ENCODE measurements around the gene CADM1. TPM values are rescaled to one million over a fixed set of nuclear protein-coding genes. Genes with fewer than 3 reads are reported as not detected.

CADM1 gene
- total and polyA plus RNA-seq, 5 donors = 14.8 to 42.6 (median 31.9) TPM

DNA sequence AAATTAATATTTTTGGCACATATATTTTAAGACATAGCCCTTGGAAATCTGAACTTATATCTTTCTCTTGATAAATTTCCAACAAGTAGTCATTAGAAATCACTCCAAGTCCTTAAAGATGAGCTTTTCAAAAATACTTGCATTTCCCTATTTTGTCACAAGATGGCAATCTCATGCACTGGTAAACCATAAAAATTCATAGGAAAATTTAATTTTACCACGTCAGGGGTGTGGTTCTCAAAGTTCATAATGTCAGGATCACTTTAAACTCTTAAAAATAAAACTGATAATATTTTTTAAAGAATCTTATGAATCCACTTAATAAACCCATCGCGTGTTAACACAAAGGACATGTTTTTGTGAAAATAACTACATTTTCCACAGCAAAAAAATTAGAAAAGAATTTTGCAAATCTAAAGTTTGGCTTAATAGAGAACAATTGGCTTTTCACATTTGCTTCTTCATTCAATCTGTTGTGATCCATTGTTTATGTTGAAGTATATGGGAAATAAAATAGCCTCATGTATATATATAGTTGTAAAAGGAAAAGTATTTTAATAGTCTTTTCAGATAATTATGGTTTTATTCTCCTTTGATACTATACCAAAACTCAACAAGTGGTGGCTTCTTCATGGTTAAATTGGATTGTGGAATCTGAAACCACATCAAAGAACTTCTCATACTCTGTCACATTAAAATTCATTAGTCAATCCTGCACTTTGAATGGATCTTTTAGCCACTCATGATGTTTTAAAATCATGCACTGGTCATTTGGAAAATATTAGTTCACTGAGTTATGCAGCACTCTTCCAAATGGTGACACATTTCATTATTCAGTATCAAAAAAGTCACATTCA lies 169.1 kb downstream of the CADM1 start:
- H3K4me1 ChIP-seq (ENCODE audit: control insufficient read depth, insufficient read depth, low read length) = no peaks in the 10 kb centered on the region
- 56% methylated on average over 3 of the region's 3 CpGs for WGBS
- intact Hi-C loops (cut with DNase I) = loop anchor here (5.0 to 10.0 kb wide), 4 partner anchors 167 to 942 kb away; partner anchors contain the start of gene CADM1 (in 2 of the 4)
- H3K9me3 ChIP-seq (ENCODE audit: control insufficient read depth, low read length) = no peaks in the 10 kb centered on the region
- no peak overlapping the region for H3K27ac ChIP-seq (ENCODE audit: low read length)
- no peaks in the 10 kb centered on the region for H3K27me3 ChIP-seq (ENCODE audit: control insufficient read depth, insufficient read depth)
- ATAC-seq = no peak
- no peak overlapping the region for H3K4me3 ChIP-seq (ENCODE audit: low read length)
- DNase-seq = no peak

- WGBS = 51% methylated on average over 1 of the region's 1 CpG
- H3K9me3 ChIP-seq (ENCODE audit: control insufficient read depth, low read length) = no peaks in the 10 kb centered on the region
- no peaks in the 10 kb centered on the region for H3K4me1 ChIP-seq (ENCODE audit: control insufficient read depth, insufficient read depth, low read length)
- ATAC-seq (no peak), DNase-seq (no peak)
- no peaks in the 10 kb centered on the region for H3K27me3 ChIP-seq (ENCODE audit: control insufficient read depth, insufficient read depth)
- intact Hi-C loops (cut with DNase I) = loop anchor here in 3 of 4 donors (5.0 to 10.0 kb wide), 4 partner anchors 168 to 943 kb away; partner anchors contain the start of gene CADM1 (in 1 of the 3)
- H3K27ac ChIP-seq (ENCODE audit: low read length) = no peak overlapping the region
- H3K4me3 ChIP-seq (ENCODE audit: low read length) = no peak overlapping the region
Measured at GRCh38 chr11:115333949-115334348, 170.3 kb downstream of the CADM1 start.

- 52% methylated on average over 2 of the region's 2 CpGs for WGBS
- no peak for ATAC-seq
- no peak overlapping the region for H3K27ac ChIP-seq (ENCODE audit: low read length)
Measured at GRCh38 chr11:115333121-115333520, 171.1 kb downstream of the CADM1 start.

GRCh38 chr11:115330684-115331482 lies 173.3 kb downstream of the CADM1 start:
- ATAC-seq (no peak), DNase-seq (no peak)
- Histone ChIP-seq H3K27me3 (ENCODE audit: control insufficient read depth, insufficient read depth) (no peaks in the 10 kb centered on the region), H3K4me1 (ENCODE audit: control insufficient read depth, insufficient read depth, low read length) (no peaks in the 10 kb centered on the region), H3K9me3 (ENCODE audit: control insufficient read depth, low read length) (no peaks in the 10 kb centered on the region), H3K27ac (ENCODE audit: low read length) (no peak overlapping the region), H3K4me3 (ENCODE audit: low read length) (no peak overlapping the region)
- intact Hi-C loops (cut with DNase I) = loop anchor here in 3 of 4 donors (5.0 to 10.0 kb wide), 4 partner anchors 171 to 946 kb away; partner anchors contain the start of gene CADM1 (in 1 of the 3)
- WGBS = 81% methylated on average over 3 of the region's 3 CpGs

More at GRCh38 chr11:115333121-115333520, 171.1 kb downstream of the CADM1 start:
- Histone ChIP-seq H3K27me3 (ENCODE audit: control insufficient read depth, insufficient read depth) (no peaks in the 10 kb centered on the region), H3K4me1 (ENCODE audit: control insufficient read depth, insufficient read depth, low read length) (no peaks in the 10 kb centered on the region), H3K4me3 (ENCODE audit: low read length) (no peak overlapping the region), H3K9me3 (ENCODE audit: control insufficient read depth, low read length) (no peaks in the 10 kb centered on the region)
- intact Hi-C loops (cut with DNase I) = loop anchor here in 3 of 4 donors (5.0 to 10.0 kb wide), 4 partner anchors 169 to 944 kb away; partner anchors contain the start of gene CADM1 (in 1 of the 3)
- DNase-seq = no peak

GRCh38 chr11:115326526-115326925 lies 177.7 kb downstream of the CADM1 start:
- H3K9me3 ChIP-seq (ENCODE audit: control insufficient read depth, low read length) = no peaks in the 10 kb centered on the region
- no peak for ATAC-seq
- no peaks in the 10 kb centered on the region for H3K4me1 ChIP-seq (ENCODE audit: control insufficient read depth, insufficient read depth, low read length)
- H3K4me3 ChIP-seq (ENCODE audit: low read length) = no peak overlapping the region
- no peaks in the 10 kb centered on the region for H3K27me3 ChIP-seq (ENCODE audit: control insufficient read depth, insufficient read depth)
- no peak overlapping the region for H3K27ac ChIP-seq (ENCODE audit: low read length)
- DNase-seq = no peak
- intact Hi-C loops (cut with DNase I) = no loop called here
- WGBS = 77% methylated on average over 2 of the region's 2 CpGs

DNA sequence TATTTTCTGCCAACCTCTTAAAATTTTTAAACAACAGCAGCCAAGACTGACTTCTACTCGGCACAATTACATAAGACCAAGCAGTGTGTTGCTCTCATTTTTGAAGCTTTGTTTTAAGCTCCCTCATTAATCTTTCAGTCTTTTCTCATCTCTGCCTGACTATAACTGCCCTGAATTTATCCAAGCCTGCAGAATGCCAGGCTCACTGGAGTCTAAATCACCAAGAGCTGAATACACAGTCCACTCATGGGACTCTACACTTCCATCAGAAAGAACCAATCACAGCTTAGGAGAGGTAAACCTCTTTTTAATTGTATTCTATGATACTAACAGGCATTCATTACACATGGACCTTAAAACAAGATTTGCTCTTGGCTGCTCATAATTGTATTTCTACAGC lies 178.7 kb downstream of the CADM1 start:
- intact Hi-C loops (cut with DNase I) = no loop called here
- ATAC-seq (no peak), DNase-seq (no peak)
- Histone ChIP-seq H3K9me3 (ENCODE audit: control insufficient read depth, low read length) (no peaks in the 10 kb centered on the region), H3K27me3 (ENCODE audit: control insufficient read depth, insufficient read depth) (no peaks in the 10 kb centered on the region), H3K4me1 (ENCODE audit: control insufficient read depth, insufficient read depth, low read length) (no peaks in the 10 kb centered on the region), H3K4me3 (ENCODE audit: low read length) (no peak overlapping the region), H3K27ac (ENCODE audit: low read length) (no peak overlapping the region)
- 77% methylated on average over 1 of the region's 1 CpG for WGBS

GRCh38 chr11:115324581-115325432 lies 179.4 kb downstream of the CADM1 start:
- no peak for DNase-seq
- peak; percentile 83 to 85 for ATAC-seq
- no peak overlapping the region for H3K27ac ChIP-seq (ENCODE audit: low read length)
- WGBS = 42% methylated on average over 12 of the region's 12 CpGs
- H3K27me3 ChIP-seq (ENCODE audit: control insufficient read depth, insufficient read depth) = no peaks in the 10 kb centered on the region
- H3K9me3 ChIP-seq (ENCODE audit: control insufficient read depth, low read length) = no peaks in the 10 kb centered on the region
- intact Hi-C loops (cut with DNase I) = loop anchor here in 1 of 4 donors (5.0 kb wide), 1 partner anchor 952 kb away; no protein-coding TSS in a partner anchor
- no peaks in the 10 kb centered on the region for H3K4me1 ChIP-seq (ENCODE audit: control insufficient read depth, insufficient read depth, low read length)
- no peak overlapping the region for H3K4me3 ChIP-seq (ENCODE audit: low read length)

GRCh38 chr11:115322553-115323203 lies 181.5 kb downstream of the CADM1 start:
- no peak overlapping the region for H3K4me3 ChIP-seq (ENCODE audit: low read length)
- no peak overlapping the region for H3K27ac ChIP-seq (ENCODE audit: low read length)
- no peaks in the 10 kb centered on the region for H3K27me3 ChIP-seq (ENCODE audit: control insufficient read depth, insufficient read depth)
- no peak for DNase-seq
- WGBS = 87% methylated on average over 4 of the region's 4 CpGs
- intact Hi-C loops (cut with DNase I) = loop anchor here in 1 of 4 donors (5.0 kb wide), 1 partner anchor 955 kb away; no protein-coding TSS in a partner anchor
- H3K4me1 ChIP-seq (ENCODE audit: control insufficient read depth, insufficient read depth, low read length) = peaks cover 2% of the 10 kb centered on the region
- ATAC-seq = no peak
- H3K9me3 ChIP-seq (ENCODE audit: control insufficient read depth, low read length) = no peaks in the 10 kb centered on the region

- H3K4me3 ChIP-seq (ENCODE audit: low read length) = no peak overlapping the region
- no peaks in the 10 kb centered on the region for H3K27me3 ChIP-seq (ENCODE audit: control insufficient read depth, insufficient read depth)
- DNase-seq = no peak
- no peak overlapping the region for H3K27ac ChIP-seq (ENCODE audit: low read length)
- no peak for ATAC-seq
- 82% methylated on average over 6 of the region's 6 CpGs for WGBS
- intact Hi-C loops (cut with DNase I) = loop anchor here in 1 of 4 donors (5.0 kb wide), 1 partner anchor 956 kb away; no protein-coding TSS in a partner anchor
- H3K9me3 ChIP-seq (ENCODE audit: control insufficient read depth, low read length) = no peaks in the 10 kb centered on the region
- peaks cover 2% of the 10 kb centered on the region for H3K4me1 ChIP-seq (ENCODE audit: control insufficient read depth, insufficient read depth, low read length)
Measured at GRCh38 chr11:115321605-115322289, 182.5 kb downstream of the CADM1 start.

Measured in right cardiac atrium (tissue), 5 donors.